GDM1 (cell line): ENCODE results near the gene CLEC4E.
A peak's percentile ranks its signal among the peaks of the same experiment; 100 is the strongest.
"Not testable (repeated sequence)": the region's sequence is repeated elsewhere in the genome, so short reads cannot be mapped to it uniquely, and the experiment has no call there.

Experiments
- DNase-seq: peaks from one replicate; lab custom pipeline; 2025; lab: John Stamatoyannopoulos, UW

The CLEC4E gene

GRCh38 chr12:8540831-8541230, at the start of gene CLEC4E:
TSS of gene CLEC4E (minus strand) at chr12:8540905. CDS start at chr12:8540797, 108 bp downstream.
- DNase-seq: not testable (repeated sequence)

- no peak for DNase-seq
Measured at GRCh38 chr12:8589679-8590078, 49.0 kb upstream of the CLEC4E start.

GRCh38 chr12:8584478-8584877, 43.8 kb upstream of the CLEC4E start:
- not testable (repeated sequence) for DNase-seq

GRCh38 chr12:8584004-8584403, 43.3 kb upstream of the CLEC4E start:
- DNase-seq: no peak

- no peak for DNase-seq
Measured at GRCh38 chr12:8581098-8581784, 40.5 kb upstream of the CLEC4E start.

- no peak for DNase-seq
Measured at GRCh38 chr12:8577879-8578278, 37.2 kb upstream of the CLEC4E start.

- DNase-seq: no peak
Measured at GRCh38 chr12:8572507-8572906, 31.8 kb upstream of the CLEC4E start.

GRCh38 chr12:8566525-8566924, 25.8 kb upstream of the CLEC4E start:
- no peak for DNase-seq

GRCh38 chr12:8566052-8566451, 25.3 kb upstream of the CLEC4E start:
- not testable (repeated sequence) for DNase-seq

- DNase-seq: no peak
Measured at GRCh38 chr12:8564656-8565055, 24.0 kb upstream of the CLEC4E start.

- DNase-seq: no peak
Measured at GRCh38 chr12:8563356-8563755, 22.7 kb upstream of the CLEC4E start.

- DNase-seq: no peak
Measured at GRCh38 chr12:8562310-8562709, 21.6 kb upstream of the CLEC4E start.

GRCh38 chr12:8561011-8561410, 20.3 kb upstream of the CLEC4E start:
- DNase-seq: no peak

- no peak for DNase-seq
Measured at GRCh38 chr12:8559676-8560075, 19.0 kb upstream of the CLEC4E start.

- DNase-seq: no peak
Measured at GRCh38 chr12:8556531-8557097, 15.9 kb upstream of the CLEC4E start.

GRCh38 chr12:8554451-8555195, 13.9 kb upstream of the CLEC4E start:
- no peak for DNase-seq

- no peak for DNase-seq
Measured at GRCh38 chr12:8553088-8553627, 12.5 kb upstream of the CLEC4E start.

- no peak for DNase-seq
Measured at GRCh38 chr12:8549381-8549780, 8.7 kb upstream of the CLEC4E start.

GRCh38 chr12:8548192-8548591, 7.5 kb upstream of the CLEC4E start:
- no peak for DNase-seq

- DNase-seq: no peak
Measured at GRCh38 chr12:8547645-8548044, 6.9 kb upstream of the CLEC4E start.

- no peak for DNase-seq
Measured at GRCh38 chr12:8546591-8546990, 5.9 kb upstream of the CLEC4E start.

- peak; percentile 39 for DNase-seq
Measured at GRCh38 chr12:8544295-8544694, 3.6 kb upstream of the CLEC4E start.

GRCh38 chr12:8541562-8541961, 857 bp upstream of the CLEC4E start:
- DNase-seq: no peak
